Stimulated activated CD4-positive, alpha-beta T cell treated with anti-CD3 and anti-CD28 coated beads, TNF-alpha, amount 100 ng/mL, for 24 hours (primary cell): ENCODE measurements around the gene WDPCP.
"Not testable (repeated sequence)": the region's sequence is repeated elsewhere in the genome, so short reads cannot be mapped to it uniquely, and the experiment has no call there.

Experiments
- DNase-seq, 3 experiments: peaks; one replicate each; pipeline ENCODE4 v3.0.0-alpha.2; 2020; ENCODE audit warnings: low read depth in 3 of 3

Gene WDPCP, protein sequence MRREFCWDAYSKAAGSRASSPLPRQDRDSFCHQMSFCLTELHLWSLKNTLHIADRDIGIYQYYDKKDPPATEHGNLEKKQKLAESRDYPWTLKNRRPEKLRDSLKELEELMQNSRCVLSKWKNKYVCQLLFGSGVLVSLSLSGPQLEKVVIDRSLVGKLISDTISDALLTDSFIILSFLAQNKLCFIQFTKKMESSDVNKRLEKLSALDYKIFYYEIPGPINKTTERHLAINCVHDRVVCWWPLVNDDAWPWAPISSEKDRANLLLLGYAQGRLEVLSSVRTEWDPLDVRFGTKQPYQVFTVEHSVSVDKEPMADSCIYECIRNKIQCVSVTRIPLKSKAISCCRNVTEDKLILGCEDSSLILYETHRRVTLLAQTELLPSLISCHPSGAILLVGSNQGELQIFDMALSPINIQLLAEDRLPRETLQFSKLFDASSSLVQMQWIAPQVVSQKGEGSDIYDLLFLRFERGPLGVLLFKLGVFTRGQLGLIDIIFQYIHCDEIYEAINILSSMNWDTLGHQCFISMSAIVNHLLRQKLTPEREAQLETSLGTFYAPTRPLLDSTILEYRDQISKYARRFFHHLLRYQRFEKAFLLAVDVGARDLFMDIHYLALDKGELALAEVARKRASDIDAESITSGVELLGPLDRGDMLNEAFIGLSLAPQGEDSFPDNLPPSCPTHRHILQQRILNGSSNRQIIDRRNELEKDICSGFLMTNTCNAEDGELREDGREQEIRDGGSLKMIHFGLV

DNA sequence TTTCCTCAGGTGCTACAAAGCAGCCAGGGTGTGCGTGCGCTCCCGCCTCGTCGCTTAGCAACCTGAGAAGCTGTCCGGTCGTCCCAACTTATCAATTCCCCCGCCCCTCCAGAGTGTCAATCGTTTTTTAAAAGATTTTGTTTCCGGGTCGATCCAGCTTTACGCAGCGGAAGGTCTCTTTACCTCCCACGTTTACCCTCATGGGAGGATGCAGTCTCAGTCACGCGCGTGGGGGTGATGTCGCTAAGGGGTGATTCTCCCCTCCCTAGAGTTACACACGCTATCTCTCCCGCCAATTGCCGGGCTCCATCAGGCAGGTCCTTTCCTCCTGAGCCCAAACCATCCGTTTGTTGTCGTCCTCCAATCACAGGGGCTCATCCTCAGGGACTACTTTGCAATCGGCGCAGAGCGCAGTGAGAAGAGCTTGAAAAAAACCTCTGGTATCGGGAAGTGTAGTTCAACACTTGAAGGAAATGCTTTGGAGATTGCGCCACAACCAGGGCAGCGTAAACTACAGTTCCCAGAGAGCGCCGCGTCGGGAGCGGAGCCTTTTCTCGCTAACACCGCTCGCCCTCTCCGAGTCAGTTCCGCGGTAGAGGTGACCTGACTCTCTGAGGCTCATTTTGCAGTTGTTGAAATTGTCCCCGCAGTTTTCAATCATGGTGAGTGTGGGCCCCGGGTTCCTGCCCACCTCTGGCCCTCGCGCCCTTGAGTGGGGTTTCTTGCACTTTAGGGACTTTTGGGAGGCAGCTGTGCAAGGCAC, at the start of gene WDPCP, which contains the start of gene MDH1:
TSS of gene WDPCP (minus strand) at position 93 of the 763 bp plus-strand sequence. CDS start 206 bp downstream, outside the sequence.
TSS of gene MDH1 (plus strand) at position 579 of the 763 bp plus-strand sequence. CDS start at position 660, 81 bp downstream.
- DNase-seq, result peak; percentile 87 to 94 (median 92)

DNA sequence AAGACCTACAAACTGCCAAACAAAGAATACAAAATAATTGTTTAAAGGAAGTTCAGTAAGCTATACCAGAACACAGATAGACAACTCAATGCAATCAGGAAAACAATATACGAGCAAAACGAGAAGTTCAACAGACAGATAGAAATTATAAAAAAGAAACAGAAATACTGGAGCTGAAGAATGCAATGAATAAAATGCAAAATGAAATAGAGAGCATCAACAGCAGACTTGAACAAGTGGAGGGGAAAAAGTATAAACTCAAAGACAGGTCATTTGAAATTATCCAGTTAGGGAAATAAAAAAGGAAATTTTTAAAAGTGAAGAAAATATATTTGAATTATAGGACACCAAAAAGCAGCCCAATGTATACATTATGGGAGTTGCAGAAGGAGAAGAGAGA, 44.1 kb upstream of the WDPCP start:
- no peak for DNase-seq

DNA sequence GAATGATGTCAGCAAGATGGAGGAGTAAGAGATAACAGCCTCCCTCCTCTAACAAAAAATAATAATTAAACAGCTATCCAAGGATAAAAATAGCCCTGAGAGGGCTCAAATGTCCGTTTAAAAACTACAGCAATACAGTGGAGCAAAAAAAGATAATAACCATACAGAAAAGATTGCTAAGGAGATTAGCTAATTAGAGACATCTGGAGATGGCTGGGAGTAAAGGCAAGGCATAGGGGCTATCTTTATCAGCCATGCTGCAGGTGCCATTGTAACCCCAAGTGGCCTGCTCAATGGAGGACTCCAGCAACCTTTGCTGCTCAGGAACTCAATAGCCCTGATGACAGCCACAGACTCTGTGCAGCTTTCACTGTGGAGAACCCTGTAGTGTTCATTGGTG, 43.2 kb upstream of the WDPCP start:
- DNase-seq, result no peak

DNA sequence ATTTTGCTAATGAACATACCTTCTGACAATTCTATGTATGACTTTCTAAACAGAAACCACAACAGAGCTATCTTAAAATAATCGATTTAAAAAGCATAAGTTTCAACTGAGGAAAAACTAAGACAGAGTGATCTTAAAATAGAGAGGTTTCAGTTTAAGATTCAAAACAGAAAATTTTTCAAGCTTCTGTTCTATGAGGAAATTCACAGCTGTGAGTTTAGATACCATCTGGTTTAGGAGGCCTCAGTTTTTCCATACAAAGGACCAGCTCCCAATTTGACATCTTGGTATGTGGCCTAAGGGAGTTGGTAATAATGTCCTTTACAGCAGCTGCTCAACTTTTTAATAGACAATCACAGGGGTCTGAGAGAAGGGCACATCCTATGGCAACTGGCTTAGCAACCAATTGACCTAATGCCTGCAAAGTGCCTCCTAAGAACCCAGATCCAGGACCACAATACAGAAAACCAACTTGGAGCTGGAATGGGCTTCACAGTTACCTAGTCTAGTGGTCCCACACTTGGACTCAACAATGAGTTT, 40.2 kb upstream of the WDPCP start:
- DNase-seq, result no peak

DNA sequence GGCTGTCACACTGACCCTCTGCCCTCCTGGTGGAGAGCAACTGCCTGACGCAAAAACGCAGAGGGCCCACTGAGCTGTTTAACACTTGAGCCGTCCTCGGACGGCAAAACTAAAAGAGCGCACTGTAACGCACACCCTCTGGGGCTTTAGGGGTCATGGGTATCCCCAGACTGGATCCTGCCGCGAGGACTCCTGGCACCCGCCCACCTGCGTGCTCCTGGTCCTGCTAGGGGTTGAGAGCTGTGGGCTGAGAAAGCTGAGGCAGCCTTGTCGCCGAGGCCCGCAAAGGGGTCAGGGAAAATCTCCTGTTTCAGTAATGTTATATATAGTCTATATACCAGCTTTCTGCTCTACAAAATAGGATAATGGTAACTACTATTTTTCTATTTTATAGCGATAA, 39.6 kb upstream of the WDPCP start:
- no peak for DNase-seq

DNA sequence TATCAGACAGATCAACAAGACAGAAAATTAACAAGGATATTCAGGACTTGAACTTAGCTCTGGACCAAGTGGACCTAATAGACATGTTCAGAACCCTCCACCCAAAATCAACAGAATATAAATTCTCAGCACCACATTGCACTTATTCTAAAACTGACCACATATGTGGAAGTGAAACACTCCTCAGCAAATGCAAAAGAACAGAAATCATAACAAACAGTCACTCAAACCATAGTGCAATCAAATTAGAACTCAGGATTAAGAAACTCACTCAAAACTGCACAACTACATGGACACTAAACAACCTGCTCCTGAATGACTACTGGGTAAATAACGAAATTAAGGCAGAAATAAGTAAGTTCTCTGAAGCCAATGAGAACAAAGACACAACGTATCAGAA, 35.5 kb upstream of the WDPCP start:
- not testable (repeated sequence) for DNase-seq

DNA sequence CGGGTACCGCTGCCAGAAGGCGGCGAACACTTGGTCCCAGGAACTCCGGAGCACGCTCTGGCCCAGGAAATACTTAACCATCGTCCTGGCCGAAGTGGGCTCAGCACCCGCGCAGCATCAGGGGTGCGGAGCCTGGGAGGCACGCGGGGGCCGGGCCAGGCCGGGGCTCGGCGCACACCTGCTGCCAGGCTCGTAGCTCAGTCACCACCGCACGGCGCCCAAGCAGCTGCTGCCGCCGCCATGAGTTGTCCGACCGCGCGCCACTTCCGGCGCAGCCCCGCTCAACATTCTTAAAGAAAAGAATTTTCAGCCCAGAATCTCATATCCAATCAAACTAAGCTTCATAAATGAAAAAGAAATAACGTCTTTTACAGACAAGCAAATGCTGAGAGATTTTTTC, 34.5 kb upstream of the WDPCP start:
- no peak for DNase-seq

DNA sequence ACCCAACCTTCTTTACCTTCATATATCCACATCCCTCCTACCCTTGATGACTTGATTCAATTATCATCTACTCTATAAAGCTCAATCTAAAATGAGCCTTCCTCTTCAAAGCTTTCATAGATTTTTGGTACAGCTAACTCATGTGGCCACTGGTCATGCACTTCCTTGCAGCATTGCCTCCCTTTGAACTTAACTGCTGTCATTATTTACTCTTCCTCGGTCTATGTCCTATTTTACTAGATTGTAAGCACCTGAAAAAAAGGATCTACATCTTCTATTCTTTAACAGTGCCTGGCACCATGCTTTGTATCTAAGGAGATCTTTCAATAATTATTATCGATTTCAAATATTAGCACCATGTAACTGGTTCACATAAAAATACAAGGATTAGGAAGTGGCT, 31.1 kb upstream of the WDPCP start:
- DNase-seq, result no peak

DNA sequence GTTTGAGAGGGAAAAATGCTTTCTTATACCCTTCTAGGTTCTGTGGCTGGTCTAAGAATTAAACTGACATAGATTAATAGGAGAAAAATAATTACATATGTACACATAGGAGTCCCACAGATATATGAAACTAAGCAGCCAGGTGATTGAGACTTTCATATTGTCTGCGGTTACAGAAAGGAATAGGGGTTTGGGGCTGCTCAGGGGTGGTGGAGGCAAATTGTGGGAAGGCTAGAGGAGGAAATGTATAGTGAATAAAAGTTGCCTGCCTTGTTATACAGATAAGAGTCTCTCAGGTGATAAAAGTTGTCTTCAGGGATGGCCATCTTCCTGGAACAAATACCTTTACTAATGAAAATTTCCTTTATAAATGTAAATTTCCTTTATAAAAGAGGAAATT, 29.1 kb upstream of the WDPCP start:
- no peak for DNase-seq

DNA sequence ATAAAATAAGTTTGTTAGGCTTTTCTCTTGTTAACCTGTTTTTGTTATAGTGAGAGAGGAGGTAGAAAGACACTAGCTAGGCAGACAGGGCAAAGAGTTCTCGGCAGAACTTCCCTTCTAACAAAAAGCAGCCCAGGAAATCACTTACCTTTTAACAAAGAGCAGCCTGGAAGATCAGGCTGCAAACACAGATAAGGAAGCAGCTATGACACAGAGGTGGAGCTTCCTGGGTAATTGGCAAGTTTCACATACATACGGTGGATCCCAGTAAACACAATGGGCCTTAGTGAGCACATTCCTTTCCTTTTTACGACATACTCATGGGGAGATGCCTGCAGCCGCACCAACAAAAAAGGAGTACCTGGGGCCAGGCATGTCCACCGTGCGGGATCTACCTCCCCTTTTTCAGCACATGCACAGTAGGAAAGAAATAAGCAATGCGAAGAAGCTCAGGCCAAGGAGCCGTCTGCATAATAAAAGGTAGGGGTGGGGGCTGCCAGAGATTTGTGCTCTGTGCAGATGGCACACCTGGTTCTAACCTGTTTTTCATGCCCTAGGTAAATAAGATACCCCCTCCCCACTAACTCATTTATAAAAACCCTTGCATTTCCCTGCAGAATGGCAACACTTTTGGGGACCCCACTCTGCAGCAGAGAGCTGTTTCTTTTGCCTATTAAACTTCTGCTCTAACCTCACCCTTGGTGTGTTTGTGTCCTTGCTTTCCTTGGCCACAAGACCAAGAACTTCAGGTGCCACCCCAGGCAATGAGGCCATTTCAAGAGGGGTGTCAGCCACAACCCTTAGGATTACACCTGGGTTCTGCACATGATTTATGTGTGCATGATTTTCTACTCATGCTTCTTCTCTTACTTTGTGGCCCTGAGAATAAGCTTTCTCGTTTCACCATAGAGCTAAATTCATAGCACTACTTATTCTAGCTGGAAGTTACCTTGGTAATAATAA, 27.0 kb upstream of the WDPCP start:
- no peak for DNase-seq

DNA sequence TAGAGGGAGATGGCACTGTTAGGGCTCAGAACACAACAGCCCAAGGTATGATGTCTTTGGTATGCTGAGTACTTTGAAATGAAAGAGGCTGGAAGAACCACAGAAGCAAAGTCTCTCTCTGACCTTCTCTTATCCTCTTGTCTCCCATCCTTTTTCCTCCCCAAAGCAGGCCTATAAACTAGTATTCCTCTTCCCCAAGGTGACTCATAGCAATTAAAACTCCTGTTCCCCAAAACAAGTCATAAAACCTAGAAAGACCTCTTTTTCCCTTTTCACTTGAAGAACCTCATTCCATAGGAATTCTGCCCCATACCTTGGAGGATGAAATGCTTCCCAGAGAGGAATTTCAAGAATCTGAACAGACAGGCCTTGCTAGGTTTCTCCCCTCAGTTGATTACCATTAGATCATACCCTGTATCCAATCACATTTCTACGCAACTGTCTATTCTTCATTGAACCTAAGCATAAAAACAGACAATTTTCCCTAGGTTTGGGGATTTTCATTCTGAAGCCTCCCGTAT, 26.2 kb upstream of the WDPCP start:
- no peak for DNase-seq

DNA sequence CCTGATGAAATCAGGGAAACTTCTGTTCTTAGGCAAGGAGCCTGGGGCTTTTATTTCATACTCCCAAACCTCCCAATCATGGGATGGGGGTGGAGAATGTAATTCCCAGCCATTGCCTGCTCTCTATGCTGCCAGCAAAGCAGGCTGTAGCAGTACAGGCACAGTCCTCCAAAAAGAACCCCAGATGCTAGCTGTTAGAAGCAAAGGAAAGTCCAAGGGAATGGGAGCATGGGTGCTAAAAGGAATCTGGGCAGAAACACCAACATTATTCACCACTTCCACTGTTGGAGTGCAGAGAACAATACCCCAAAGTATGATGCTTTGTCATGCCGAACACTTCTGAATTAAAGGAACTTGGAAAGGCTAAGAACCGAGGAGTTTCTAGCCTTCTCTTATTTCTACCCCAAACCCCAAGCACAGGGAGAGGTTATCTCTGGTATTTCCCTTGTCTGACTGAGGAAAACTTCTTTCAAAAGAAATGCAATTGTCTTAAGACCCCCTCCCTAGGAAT, 25.2 kb upstream of the WDPCP start:
- DNase-seq, result no peak

DNA sequence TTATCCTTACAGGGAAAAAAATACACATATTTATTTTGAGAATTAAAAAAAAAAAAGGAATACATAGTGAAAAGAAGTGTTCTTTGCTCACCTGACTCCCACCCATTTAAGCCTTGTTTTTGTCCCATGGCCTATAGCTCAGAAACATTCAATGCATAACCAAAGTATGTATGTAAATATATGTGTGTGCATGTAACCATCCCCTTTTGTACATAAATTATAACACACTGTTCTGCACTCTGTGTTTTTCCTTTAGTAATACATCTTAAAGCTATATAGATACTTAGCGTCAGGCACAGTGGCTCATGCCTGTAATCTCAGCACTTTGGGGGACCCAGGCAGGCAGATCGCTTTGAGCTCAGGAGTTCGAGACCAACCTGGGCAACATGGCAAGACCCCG, 22.2 kb upstream of the WDPCP start:
- no peak for DNase-seq

DNA sequence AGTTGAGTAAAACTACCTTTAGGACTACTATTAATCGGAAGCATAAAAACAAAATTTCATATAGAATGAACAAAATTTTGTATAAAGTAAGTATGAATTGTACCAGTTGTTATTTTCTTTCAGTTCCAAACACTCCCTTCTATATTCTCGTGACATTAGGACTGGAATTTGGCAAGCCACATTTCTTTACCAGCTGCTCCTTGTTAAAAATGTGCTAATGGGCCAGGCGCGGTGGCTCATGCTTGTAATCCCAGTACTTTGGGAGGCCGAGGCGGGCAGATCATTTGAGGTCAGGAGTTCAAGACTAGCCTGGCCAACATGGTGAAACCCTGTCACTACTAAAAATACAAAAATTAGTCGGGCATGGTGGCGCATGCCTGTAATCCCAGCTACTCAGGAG, 20.6 kb upstream of the WDPCP start:
- not testable (repeated sequence) for DNase-seq

DNA sequence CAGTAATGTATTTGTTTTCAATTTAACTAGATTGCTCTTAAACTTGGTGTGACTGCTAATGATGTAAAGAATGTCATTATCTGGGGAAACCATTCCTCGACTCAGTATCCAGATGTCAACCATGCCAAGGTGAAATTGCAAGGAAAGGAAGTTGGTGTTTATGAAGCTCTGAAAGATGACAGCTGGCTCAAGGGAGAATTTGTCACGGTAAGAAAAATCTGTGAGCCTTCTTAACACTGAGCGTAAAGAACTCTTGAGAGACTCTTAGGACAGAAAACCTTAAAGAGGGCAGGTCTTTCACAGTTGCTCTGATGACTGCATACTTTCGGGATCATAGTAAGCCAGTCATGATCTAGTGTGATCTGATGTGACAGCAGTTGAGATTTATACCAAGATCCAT, 16.4 kb upstream of the WDPCP start:
- no peak for DNase-seq

DNA sequence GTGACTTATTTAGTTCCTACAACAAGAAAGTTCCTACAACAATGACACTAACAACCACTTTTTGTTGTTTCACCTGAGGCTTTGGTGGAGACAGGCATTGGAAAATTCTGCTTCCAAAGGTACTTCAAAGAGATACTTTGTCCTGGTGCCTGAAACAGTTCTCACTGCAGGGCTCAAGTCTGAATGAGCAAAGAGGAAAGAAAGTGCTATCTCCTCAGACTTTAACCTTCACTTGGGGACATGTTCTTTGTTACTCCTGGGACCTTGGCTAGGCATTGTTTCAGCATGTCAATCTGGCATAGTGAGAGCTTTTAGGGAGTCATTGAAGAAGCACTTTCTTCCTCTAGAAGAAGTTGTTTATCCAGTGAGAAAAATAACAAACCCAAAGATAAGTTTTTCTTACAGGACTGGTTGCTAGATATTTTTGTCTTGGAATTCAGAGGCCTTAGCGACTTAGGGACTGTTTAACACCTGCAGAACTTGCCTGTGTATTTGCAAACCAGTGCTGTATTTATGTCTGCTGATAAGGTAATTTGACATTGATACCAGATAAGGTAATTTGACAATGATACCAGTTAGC, 12.7 kb upstream of the WDPCP start:
- no peak for DNase-seq

DNA sequence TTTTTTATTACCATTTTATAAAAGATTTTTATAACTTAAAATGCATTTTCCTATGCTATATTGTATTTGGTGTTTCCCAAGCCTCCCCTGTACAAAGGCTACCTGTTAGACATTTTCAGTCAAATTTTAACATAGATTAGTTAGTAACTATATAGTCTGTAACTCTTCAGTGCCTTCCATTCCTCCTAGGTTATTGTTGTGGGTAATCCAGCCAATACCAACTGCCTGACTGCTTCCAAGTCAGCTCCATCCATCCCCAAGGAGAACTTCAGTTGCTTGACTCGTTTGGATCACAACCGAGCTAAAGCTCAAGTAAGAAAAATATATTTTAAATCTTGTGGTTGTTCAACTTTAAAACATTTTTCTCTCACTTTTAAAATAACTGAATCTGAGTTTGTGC, 10.7 kb upstream of the WDPCP start:
- DNase-seq, result no peak

DNA sequence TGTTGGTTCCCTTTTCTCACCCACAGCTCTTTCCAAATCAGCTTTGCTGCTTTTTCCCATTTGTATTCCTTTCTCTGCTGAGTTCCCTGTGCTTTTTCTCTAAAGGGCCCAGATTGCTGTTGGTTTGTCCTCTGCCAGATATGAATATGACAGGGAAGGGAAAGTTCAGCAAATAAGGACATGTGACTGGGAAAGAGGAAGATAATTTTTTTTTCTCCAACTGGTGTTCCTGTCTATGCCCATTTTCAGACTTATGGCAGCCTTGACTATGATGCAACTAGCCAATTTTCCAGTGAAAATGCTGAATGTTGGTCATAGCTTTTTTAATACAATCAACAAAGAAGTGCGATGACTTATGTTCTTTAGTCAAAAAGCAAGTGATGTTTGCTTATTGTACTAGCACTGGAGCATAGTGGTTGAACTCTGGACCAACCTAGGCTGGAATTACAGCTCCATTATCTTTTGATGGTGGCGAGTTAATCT, 8.2 kb upstream of the WDPCP start:
- no peak for DNase-seq

DNA sequence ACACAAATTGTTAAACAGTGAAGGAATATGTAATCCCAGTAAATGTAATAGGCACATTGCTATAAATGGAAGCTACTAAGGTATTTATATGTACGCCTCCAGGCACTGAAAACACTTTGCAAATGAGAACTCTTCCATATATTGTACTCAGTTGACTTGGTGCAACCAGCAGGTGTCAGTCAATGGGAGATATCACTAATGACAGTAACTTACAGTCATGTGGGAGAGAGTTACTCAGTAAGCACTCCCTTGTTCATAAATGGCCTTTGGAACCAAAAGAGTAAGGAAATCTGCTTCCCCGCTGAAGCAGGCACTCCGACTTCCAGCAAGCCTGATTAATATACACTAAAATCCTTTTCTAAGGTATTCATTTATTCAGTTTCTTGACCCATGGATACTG, 6.4 kb upstream of the WDPCP start:
- DNase-seq, result no peak
